ENCODE data around the gene ZBTB8B. TPM values are rescaled to one million over a fixed set of nuclear protein-coding genes. Genes with fewer than 3 reads are reported as not detected.

The ZBTB8B gene
- total and polyA plus RNA-seq, 2 donors (not counting 3 experiments of a cell fraction or from before 2014, with no cell fraction given) = 0.01 to 0.02 TPM

DNA sequence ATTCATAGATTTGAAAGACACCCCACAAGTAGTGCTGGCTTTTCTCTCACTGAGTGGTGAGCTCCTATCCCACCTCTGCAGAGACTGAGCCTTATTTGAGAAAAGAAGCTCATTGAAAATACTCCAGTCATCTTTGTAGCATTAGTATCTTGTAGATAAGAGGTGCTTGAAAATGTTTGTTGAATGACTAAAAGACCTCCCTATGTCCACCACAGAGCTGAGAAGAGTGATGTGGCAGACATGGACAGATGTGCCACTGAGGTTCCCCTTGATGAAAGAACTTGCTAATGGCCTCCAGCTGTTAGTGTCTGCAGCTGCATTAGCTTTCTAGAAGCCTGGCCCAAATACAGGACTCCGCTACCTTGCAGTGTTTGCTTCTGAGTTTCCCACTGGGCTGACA, 45.1 kb downstream of the ZBTB8B start:
- dilution Hi-C loops (cut with MboI; ENCODE audit: extremely low pct_ligation_motif_present, low sequenced_read_pairs) (no loop called here), intact Hi-C loops (cut with micrococcal nuclease) (no loop called here)
- no TSS peak for BruUV-seq (replicated peaks)
- Histone ChIP-seq H3K9me3 (replicated peaks; ENCODE audit: control insufficient read depth, insufficient read depth, low read length) (no peaks in the 10 kb centered on the region), H3K4me1 (ENCODE audit: control insufficient read depth, extremely low read depth, insufficient read depth, low read length) (no peaks in the 10 kb centered on the region), H3K9me1 (replicated peaks; ENCODE audit: control insufficient read depth, extremely low read depth, insufficient read depth, low read length) (no peaks in the 10 kb centered on the region), H3K4me3 (replicated peaks in 1 of 3; ENCODE audit: insufficient read depth in 1 of 3, low read depth in 1 of 3, low read length in 3 of 3) (no peak overlapping the region), H3K9ac (replicated peaks; ENCODE audit: extremely low read depth, insufficient read depth, low read length) (no peak overlapping the region), H2AFZ (ENCODE audit: low read depth, low read length) (no peak overlapping the region), H4K20me1 (replicated peaks; ENCODE audit: control insufficient read depth, extremely low read depth, insufficient read depth, low read length) (no peaks in the 10 kb centered on the region), H3K36me3 (ENCODE audit: control insufficient read depth in 2 of 2, extremely low read depth in 1 of 2, insufficient read depth in 2 of 2, low read length in 2 of 2) (no peaks in the 10 kb centered on the region), H3K79me2 (ENCODE audit: control insufficient read depth, insufficient read depth, low read length) (no peaks in the 10 kb centered on the region), H3K27me3 (ENCODE audit: control insufficient read depth in 2 of 2, insufficient read depth in 2 of 2, low read length in 2 of 2) (no peaks in the 10 kb centered on the region), H3K4me2 (ENCODE audit: insufficient read depth, low read length) (no peak overlapping the region), H3K27ac (ENCODE audit: insufficient read depth, low read depth, low read length) (no peak overlapping the region)
- TF ChIP-seq EZH2 (IDR thresholded peaks at IDR 0.05; ENCODE audit: borderline replicate concordance, low read depth, low read length, severe bottlenecking) = no peak
- TF ChIP-seq MYC (IDR thresholded peaks at IDR 0.05; ENCODE audit: low read depth, low read length) = no peak
- no peak for TF ChIP-seq JUN (IDR thresholded peaks at IDR 0.05; ENCODE audit: borderline replicate concordance, insufficient read depth, insufficient read length, low read depth)
- no peak for TF ChIP-seq POLR2A (IDR thresholded peaks at IDR 0.05; ENCODE audit: low read depth, low read length)
- no peak for TF ChIP-seq POLR2AphosphoS5 (IDR thresholded peaks at IDR 0.05; ENCODE audit: insufficient read depth, low read depth, low read length)
- TF ChIP-seq, protein P1, sequence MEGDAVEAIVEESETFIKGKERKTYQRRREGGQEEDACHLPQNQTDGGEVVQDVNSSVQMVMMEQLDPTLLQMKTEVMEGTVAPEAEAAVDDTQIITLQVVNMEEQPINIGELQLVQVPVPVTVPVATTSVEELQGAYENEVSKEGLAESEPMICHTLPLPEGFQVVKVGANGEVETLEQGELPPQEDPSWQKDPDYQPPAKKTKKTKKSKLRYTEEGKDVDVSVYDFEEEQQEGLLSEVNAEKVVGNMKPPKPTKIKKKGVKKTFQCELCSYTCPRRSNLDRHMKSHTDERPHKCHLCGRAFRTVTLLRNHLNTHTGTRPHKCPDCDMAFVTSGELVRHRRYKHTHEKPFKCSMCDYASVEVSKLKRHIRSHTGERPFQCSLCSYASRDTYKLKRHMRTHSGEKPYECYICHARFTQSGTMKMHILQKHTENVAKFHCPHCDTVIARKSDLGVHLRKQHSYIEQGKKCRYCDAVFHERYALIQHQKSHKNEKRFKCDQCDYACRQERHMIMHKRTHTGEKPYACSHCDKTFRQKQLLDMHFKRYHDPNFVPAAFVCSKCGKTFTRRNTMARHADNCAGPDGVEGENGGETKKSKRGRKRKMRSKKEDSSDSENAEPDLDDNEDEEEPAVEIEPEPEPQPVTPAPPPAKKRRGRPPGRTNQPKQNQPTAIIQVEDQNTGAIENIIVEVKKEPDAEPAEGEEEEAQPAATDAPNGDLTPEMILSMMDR (IDR thresholded peaks at IDR 0.05; ENCODE audit: extremely low read depth in 1 of 2, insufficient read depth in 1 of 2, low read depth in 1 of 2, low read length in 2 of 2) = no peak
- TF ChIP-seq FOS (IDR thresholded peaks at IDR 0.05; ENCODE audit: borderline replicate concordance, insufficient read depth, low read length) = no peak
- TF ChIP-seq GATA2 (IDR thresholded peaks at IDR 0.05; ENCODE audit: insufficient read depth, insufficient read length, low read depth, low read length) = no peak
- TF ChIP-seq, protein P2, sequence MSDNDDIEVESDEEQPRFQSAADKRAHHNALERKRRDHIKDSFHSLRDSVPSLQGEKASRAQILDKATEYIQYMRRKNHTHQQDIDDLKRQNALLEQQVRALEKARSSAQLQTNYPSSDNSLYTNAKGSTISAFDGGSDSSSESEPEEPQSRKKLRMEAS (IDR thresholded peaks at IDR 0.05; ENCODE audit: insufficient read depth, insufficient read length) = no peak
- FAIRE-seq (no peak), DNase-seq (ENCODE audit: low read depth, low spot score) (no peak)
- CTCF ChIA-PET = interaction anchor here (0.6 to 1.1 kb wide), 3 partner anchors 9 to 254 kb away, joined by 3 to 4 read pairs (median 3); no protein-coding TSS in a partner anchor
- POLR2A ChIA-PET = no interaction called here

Other genes starting within 250 kb of the ZBTB8B start
- 15.7 and 20.7 TPM in 2 replicates for gene TMEM234, start 242.7 kb upstream of the ZBTB8B start, total RNA-seq
- 21.3 and 23.2 TPM in 2 replicates for gene TMEM234, start 242.7 kb upstream of the ZBTB8B start, polyA plus RNA-seq
- 186 and 203 TPM in 2 replicates for gene EIF3I, start 242.7 kb upstream of the ZBTB8B start, total RNA-seq
- 301 and 331 TPM in 2 replicates for gene EIF3I, start 242.7 kb upstream of the ZBTB8B start, polyA plus RNA-seq
- gene FAM167B, start 217.8 kb upstream of the ZBTB8B start, total RNA-seq = 2.0 and 5.6 TPM in 2 replicates
- gene FAM167B, start 217.8 kb upstream of the ZBTB8B start, polyA plus RNA-seq = 2.1 and 2.3 TPM in 2 replicates
- not detected in 2 replicates for gene LCK, start 213.8 kb upstream of the ZBTB8B start, total RNA-seq
- 0.06 and 0.08 TPM in 2 replicates for gene LCK, start 213.8 kb upstream of the ZBTB8B start, polyA plus RNA-seq
- 111 and 138 TPM in 2 replicates for gene HDAC1, start 173.0 kb upstream of the ZBTB8B start, total RNA-seq
- 109 and 141 TPM in 2 replicates for gene HDAC1, start 173.0 kb upstream of the ZBTB8B start, polyA plus RNA-seq
- gene MARCKSL1, start 128.8 kb upstream of the ZBTB8B start, total RNA-seq = 249 and 265 TPM in 2 replicates
- 311 and 318 TPM in 2 replicates for gene MARCKSL1, start 128.8 kb upstream of the ZBTB8B start, polyA plus RNA-seq
- 8.6 and 11.6 TPM in 2 replicates for gene FAM229A, start 102.6 kb upstream of the ZBTB8B start, total RNA-seq
- 8.9 and 9.9 TPM in 2 replicates for gene FAM229A, start 102.6 kb upstream of the ZBTB8B start, polyA plus RNA-seq
- gene TSSK3, start 102.5 kb upstream of the ZBTB8B start, total RNA-seq = 0.42 and 1.1 TPM in 2 replicates
- gene TSSK3, start 102.5 kb upstream of the ZBTB8B start, polyA plus RNA-seq = 0.48 and 0.65 TPM in 2 replicates
- gene BSDC1, start 70.6 kb upstream of the ZBTB8B start, total RNA-seq = 64.6 and 64.8 TPM in 2 replicates
- 40.7 and 44.3 TPM in 2 replicates for gene BSDC1, start 70.6 kb upstream of the ZBTB8B start, polyA plus RNA-seq
- 9.1 and 9.6 TPM in 2 replicates for gene ZBTB8A, start 74.4 kb downstream of the ZBTB8B start, total RNA-seq
- gene ZBTB8A, start 74.4 kb downstream of the ZBTB8B start, polyA plus RNA-seq = 2.9 and 3.1 TPM in 2 replicates
- gene ZBTB8OS, start 185.5 kb downstream of the ZBTB8B start, total RNA-seq = 38.0 and 41.9 TPM in 2 replicates
- 28.0 and 28.3 TPM in 2 replicates for gene ZBTB8OS, start 185.5 kb downstream of the ZBTB8B start, polyA plus RNA-seq
- 228 and 241 TPM in 2 replicates for gene RBBP4, start 186.1 kb downstream of the ZBTB8B start, total RNA-seq
- gene RBBP4, start 186.1 kb downstream of the ZBTB8B start, polyA plus RNA-seq = 64.8 and 84.9 TPM in 2 replicates
- 6.5 and 9.4 TPM in 2 replicates for gene SYNC, start 237.7 kb downstream of the ZBTB8B start, total RNA-seq
- 2.5 and 3.5 TPM in 2 replicates for gene SYNC, start 237.7 kb downstream of the ZBTB8B start, polyA plus RNA-seq